Measurements from ENCODE around the gene MALSU1.
"Not testable (repeated sequence)": the region's sequence is repeated elsewhere in the genome, so short reads cannot be mapped to it uniquely, and the experiment has no call there.

Gene MALSU1

DNA sequence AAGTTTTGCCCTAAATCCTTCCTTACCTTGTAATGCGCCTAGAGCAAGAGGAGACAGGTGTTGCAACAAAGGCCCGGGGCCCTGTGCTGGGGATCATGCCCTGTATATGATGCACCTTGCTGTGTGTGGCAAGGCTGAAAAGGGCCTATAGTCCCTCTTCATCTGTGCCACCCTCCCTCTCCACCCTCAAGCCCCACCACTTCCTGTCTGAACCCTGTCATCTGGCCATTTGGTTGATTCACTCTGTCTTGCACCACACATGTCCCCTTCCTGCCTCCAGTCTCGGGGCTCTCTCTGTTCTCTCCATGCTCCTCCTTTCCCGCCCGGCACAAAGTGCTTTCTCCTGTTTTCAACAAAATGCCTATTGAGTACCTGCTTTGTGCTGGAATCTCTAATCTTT is 11.5 kb upstream of the MALSU1 start:
- no peak for DNase-seq

- no peak for DNase-seq
Observed at GRCh38 chr7:23290993-23291392, 8.1 kb upstream of the MALSU1 start.

DNA sequence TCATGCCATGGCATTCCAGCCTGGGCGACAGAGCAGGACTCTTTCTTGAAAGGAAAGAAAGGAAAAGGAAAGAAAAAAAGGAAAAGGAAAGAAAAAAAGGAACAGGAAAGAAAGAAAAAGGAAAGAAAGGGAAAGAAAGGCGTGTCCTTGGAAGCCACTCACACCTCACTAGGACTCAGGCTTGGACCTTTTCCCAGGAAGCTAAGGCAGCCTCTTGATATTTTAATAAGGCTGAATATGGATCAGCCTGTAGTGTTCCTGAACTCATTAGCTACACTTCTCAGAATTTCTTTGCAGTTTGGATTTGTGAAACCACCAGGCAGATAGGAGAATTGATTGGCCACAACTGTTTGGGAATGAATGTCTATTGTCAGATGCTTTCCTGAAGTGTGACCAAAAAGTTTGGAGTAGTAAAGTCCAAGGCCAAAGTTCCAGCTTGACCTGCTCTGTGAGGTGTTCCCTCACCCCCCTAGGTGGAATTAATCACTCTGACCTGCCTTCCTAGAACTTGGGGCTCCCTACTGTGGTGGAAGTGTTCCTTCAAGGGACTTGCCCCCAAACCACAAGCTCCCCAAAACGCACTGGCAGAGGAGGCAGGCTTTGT is 7.1 kb upstream of the MALSU1 start:
- no peak for DNase-seq

- no peak for DNase-seq
Observed at GRCh38 chr7:23292623-23293022, 6.5 kb upstream of the MALSU1 start.

GRCh38 chr7:23293500-23294073 is 5.6 kb upstream of the MALSU1 start:
- DNase-seq: no peak

DNA sequence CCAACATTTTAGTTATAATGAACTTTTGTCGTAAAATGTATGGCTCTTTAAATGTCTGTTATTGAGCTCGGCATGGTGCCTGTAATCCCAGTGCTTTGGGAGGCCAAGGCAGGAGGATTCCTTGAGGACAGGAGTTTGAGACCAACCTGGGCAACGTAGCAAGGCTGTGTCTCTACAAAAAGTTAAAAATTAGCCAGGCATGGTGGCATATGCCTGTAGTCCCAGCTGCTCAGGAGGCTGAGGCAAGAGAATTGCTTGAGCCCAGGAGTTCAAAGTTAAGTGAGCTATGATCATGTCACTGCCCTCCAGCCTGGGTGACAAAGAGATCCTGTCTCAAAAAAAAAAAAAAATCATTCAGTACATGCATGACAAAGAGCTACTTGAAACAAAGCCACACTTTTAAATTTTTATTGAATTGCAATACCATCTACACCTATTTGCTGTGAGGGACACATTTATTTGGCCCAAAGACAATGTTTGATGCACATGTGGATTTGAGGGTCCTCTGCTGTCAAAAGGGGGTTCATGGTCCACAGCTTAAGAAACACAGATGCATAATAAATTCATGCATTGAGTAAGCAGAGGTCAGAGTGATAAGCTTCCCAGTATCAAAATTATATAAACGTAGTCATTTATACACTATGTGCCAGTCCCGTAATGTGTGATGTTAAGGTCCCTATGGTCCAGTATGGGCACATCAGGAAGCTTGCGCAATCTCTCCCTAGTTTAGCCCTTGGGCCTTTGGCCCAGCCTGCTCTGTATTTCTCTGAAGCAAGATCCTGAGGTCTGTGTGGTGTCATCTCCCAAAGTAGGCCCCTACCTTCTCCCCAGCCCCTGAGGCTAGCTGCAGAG is 4.4 kb upstream of the MALSU1 start:
- no peak for DNase-seq

DNA sequence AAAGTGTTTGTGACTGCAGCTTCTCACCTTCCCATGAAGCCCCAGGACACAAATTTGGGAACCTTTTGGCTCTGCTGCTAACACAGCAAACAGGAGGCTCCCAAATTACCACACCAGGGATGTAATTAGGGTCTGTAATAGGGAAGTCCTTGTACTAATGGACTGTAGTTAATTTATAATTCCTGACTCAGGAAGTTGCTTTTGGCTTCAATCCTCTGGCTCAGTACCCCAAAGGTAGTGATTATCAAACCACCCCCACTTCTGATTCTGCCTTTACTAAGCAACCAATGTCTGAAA is 3.8 kb upstream of the MALSU1 start:
- DNase-seq: no peak

DNA sequence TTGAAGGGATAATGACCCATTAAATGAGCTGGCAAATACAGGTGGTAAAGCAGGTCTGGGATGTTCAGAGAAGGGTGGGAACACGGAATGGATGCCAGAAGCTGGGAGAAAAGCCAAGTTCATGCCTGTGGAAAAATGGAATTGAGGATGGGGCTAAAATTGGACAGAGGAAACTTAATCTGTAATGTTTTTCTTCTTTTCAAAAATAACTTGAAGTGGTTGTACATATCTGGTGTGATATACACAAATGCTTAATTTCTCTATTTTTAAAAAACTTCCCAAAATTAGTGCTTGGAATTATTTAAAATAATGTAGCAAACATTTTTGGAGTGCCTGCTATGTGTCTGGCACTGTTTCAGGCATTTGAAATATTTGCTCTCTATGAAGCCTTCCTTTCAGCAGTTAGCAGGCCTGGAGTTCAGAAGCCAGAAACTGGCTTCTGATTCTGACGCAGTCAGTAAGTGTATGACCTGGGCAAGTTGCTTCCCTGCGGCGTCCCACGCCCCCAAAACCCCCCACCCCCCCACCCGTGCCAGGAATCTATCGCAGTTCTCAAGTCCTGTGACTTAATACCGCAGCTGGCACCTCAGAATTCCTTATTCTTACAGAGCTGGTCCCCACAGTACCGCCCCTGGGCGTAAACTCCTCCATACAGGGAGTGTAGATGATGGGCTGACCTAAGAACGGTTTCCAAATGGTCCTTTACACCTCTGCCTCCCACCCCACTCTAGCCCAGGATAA is 828 bp upstream of the MALSU1 start:
- no peak for DNase-seq

- no peak for DNase-seq
Observed at GRCh38 chr7:23299770-23300300, 696 bp downstream of the MALSU1 start.

DNA sequence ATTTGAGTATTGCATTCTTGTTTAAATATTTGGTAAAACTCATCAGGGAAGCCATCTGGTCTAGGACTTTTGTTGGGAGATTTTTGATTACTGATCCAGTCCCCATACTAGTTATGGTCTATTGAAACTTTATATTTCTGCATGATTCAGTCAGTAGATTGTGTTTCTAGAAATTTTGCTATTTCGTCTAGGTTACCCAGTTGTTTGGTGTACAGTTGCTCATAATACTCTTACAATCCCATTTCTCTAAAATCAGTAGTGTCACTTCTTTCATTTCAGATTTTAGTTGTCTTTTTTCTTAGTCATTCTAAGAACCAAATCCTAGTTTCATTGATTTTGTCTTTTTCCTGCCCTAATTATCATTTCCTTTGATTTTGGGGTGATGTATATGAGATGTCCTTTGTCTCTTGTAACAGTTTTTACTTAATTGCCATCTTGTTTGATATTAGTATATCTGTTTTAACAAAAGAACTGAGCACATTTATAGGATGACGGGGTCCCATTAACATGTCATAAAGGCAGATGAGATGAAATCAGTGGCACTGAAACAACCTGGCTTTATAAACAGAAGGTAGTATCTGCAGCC is 7.9 kb downstream of the MALSU1 start:
- no peak for DNase-seq

DNA sequence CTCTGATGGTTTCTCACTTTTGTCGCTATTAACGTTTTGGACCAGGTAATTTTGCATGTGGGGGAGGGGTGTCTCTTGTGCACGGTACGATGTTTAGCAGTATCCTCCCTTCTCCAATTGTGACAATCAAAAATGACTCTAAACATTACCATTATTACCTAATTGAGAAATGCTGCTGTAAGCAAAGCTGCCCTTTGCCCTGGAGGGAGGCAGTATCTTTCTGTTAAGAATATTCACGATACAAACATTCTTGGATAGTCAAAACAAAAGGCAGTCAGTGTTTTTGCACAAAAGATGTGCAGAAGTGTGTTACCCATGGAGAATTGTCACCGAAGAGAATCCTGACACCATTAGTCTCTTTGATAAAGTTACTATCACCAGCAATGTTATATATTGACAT is 9.6 kb downstream of the MALSU1 start:
- DNase-seq: no peak

- DNase-seq: not testable (repeated sequence)
Observed at GRCh38 chr7:23312141-23312540, 13.0 kb downstream of the MALSU1 start.

- no peak for DNase-seq
Observed at GRCh38 chr7:23315366-23315765, 16.2 kb downstream of the MALSU1 start.

DNA sequence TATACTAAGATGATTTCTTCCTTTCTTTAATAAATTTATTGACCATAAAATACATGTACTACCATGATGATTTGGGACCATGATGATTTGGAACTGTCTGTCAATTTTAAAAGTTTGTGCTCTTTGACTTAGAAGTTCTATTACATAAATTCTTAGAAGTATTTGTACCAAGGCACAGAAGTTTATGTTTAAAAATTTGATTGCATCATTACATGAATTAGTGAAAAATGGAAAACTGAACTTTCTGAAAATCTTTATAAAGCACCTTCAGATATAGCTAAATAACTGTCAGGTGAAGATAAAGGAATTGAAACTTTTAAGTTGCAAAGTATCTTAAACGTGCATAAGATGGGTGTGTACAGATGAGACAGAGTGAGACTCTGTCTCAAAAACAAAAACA is 32.0 kb downstream of the MALSU1 start:
- no peak for DNase-seq

DNA sequence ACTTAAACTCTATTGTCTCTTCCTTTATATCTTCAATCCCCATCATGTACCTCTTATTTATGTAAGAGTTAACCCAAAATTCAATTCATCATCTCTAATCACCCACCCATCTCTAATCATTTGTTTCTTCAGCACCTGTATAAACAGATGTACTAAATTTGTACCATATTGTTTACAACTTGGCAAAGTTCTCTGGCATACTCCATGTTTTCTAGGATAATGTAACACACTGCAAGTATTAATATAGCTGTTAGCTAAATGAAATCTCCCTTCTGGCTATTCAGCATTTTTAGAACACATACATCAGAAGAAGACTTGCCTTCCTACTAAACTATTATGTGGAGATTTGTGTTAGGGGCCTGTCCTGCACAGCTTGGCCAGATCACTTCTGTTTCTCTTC is 33.1 kb downstream of the MALSU1 start:
- DNase-seq: no peak

DNA sequence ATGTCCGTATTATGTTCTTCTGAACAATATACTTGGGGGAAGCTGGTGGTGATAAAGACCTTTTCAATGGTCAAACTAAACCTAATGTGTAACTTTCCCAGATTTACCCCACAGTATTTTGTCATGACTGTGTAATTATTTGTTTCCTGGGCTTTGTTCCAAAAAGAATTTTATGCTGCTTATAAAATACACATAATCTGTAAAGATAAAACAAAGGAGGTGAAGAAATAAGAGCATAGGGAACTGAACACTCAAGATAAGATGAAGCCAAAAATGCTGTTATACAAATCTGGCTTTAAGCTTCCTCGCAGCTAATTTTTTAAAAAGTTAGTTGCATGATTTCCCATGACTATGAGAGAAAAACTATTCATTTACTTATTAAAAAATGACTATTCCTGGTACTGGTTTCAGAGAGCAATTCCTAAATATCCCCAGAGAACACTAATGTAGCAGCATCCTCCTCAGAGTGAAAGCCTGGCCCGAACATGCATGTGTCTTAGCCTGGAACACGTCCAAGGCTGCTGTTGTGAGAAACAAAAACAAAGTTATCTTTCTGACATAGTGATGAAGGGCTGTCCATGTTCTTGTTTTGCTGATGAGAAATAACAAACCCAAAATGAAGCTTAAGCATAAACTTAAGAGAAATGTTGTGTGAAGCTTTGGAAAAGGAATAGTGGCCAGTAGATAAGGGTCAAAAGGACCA is 33.9 kb downstream of the MALSU1 start:
- no peak for DNase-seq

GRCh38 chr7:23333671-23334246 is 34.6 kb downstream of the MALSU1 start:
- DNase-seq: no peak

DNA sequence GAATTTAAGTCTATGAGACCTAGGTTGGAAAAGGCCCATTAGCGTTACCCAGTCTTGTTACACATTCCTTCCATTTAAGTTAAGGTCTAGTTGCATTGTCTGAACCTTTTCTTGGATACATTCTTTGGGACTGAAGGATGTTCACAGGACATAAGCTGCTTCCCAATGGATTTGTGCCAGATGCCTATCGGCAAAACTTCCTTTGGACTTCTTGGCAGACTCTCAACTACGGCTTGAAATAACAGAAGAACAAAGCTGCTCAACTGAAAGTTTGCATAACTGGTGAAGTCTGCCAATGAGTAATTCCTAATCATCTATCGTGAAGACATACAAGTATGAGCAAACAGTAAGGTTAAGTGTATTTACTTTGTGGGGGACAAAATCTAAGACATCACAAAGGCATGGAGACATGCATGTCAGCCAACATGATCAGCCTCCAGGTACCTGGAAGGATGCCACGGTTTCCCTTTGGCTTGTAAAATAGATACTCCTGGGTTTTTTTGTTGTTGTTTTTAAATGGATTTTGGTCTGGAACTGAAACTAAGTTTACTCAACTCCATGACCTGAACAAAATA is 35.4 kb downstream of the MALSU1 start:
- no peak for DNase-seq

- DNase-seq: no peak
Observed at GRCh38 chr7:23335136-23335535, 36.0 kb downstream of the MALSU1 start.

DNA sequence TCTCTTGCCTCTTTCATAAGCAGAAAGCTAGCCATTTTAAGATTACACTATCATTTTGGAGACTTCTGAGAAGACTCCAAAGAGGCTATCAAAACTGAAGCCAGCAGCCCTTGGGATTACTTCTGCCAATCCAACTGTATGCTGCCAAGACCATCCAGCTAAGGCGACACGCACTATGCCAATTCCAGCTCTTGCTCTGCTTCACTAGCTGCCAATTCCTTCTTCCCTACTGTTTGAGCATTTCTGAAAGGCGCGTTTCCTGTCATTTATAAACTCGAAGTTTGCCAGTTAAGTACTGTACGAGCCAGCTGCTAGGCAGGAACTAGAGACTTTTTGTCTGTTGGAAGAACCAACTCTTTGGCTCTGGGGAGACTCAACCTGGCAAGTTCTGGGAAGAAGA is 36.5 kb downstream of the MALSU1 start:
- DNase-seq: no peak

DNA sequence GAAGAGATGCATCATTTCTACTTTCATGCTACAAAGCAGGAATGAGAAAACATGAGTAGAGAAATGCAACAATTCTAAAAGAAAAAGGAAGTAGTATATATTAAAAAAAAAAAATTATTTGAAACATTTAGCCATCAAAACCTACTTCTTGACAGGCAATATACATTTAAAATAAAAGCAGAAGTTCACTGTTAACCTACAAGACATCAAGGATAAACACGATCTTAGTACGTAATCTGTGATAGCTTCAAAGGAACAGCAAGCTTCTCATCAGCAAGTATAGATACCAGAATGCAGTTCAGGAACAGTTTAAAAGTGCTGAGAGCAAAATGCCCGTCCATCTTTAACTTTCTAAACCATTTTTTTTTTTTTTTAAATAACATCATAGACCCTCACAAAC is 36.9 kb downstream of the MALSU1 start:
- DNase-seq: no peak

GRCh38 chr7:23336799-23337283 is 37.7 kb downstream of the MALSU1 start:
- DNase-seq: no peak

Data from NCI-H748 treated with DMSO at 0.1 percent for 48 hours (cell line).